ENCODE measurements around the gene HLA-DQB1.
"Not testable (repeated sequence)": the region's sequence is repeated elsewhere in the genome, so short reads cannot be mapped to it uniquely, and the experiment has no call there.

HLA-DQB1 gene

DNA sequence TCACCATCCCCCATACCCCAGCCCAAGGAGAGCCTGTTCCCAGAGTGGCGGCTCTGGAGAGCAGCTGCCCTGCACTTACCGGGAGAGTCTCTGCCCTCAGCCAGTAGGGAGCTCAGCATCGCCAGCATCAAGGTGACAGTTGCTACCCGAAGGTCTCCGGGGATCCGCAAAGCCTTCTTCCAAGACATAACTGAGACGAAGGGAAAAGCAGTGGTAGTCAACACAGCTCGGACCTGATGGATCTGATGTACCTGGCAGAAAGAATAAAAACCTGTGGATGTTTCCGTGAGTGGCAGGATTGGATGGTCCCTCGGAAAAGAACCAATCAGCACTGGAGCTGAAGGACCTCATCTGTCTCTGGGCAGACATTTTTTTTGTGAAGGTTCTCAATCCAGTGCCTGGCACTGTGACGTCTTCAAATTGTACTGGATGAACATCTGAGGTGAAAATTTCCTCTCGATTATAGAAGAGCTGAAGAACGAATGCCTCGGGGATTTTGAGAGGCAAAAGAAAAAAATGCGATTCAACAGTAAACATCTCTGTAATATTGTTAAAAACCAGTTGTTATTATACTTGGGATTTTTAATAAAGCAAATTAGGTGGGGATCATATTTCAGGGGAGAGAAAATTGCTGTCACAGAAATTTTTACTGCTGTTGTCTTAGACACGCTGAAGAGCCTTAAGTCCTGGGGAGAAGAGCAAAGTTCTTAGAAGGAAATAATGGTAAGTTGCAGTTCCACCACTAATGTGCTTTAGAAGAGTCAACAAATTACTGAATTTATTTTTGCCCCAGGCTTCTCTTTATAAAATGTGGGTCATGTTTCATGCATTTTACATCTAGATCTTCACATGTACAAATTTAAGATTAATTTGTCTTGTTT is at the start of gene HLA-DQB1:
Gene HLA-DQB1 (minus strand): TSS at position 238 of the 881 bp plus-strand sequence. CDS start 50 bp downstream, at position 188.
- Histone ChIP-seq H3K27ac (no peak within 1 kb of the TSS), H3K9ac (no peak within 1 kb of the TSS), H3K27me3 (peaks cover 4% of the 10 kb centered on the region), H3K4me1 (no peaks in the 10 kb centered on the region), H3K9me3 (no peaks in the 10 kb centered on the region), H3K4me2 (no peak within 1 kb of the TSS), H3K36me3 (no peaks in the 10 kb centered on the region), H4K20me1 (no peaks in the 10 kb centered on the region), H3K4me3 (peak within 1 kb of the TSS; percentile 49; the same call in 1 of the 2 replicates)
- no peak for TF ChIP-seq Cebpa-rat (IDR thresholded peaks at IDR 0.05)

DNA sequence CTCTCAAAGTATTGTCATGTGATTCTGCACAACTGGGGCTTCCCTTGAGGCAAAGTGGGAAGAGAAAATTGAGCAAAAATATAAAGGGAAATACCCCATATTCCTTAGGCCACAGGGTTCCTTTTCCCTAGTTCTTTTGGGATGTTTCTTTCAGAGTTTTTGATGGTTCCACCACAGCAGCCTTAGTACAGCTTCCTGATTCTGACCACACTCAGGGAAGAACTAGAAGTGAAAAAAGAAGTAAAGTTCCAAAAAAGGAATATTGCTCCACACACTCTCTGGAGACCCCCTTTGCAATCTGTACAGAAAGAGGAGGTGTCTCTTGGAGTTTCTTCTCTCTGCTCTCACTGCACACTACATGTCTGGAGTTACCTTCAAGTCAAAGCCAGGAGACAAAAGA is 46.8 kb upstream of the HLA-DQB1 start:
- Histone ChIP-seq H3K4me1 (no peaks in the 10 kb centered on the region), H3K36me3 (no peaks in the 10 kb centered on the region), H3K9me3 (no peaks in the 10 kb centered on the region), H4K20me1 (no peaks in the 10 kb centered on the region), H3K4me2 (no peak overlapping the region), H3K9ac (no peak overlapping the region), H3K27ac (no peak overlapping the region), H3K27me3 (no peaks in the 10 kb centered on the region), H3K4me3 (no peak overlapping the region)
- no peak for TF ChIP-seq Cebpa-rat (IDR thresholded peaks at IDR 0.05)

DNA sequence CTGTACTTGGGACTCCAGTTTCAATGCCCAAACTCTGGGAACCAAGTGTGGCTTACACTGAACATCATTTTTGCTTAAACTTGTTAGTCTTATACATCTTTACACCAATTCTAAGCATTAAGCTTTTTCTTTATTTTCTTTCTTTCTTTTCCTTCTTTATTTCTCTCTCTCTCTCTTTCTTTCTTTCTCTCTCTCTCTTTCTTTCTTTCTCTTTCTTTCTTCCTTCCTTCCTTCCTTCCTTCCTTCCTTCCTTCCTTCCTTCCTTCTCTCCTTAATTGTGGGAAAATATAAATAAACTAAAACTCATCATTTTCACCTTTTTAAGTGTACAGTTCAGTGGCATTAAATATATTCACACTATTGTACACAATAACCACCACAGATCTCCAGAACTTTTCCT is 43.2 kb upstream of the HLA-DQB1 start:
- no peaks in the 10 kb centered on the region for H3K4me1 ChIP-seq
- TF ChIP-seq Cebpa-rat (IDR thresholded peaks at IDR 0.05): no peak
- no peak overlapping the region for H3K9ac ChIP-seq
- no peaks in the 10 kb centered on the region for H3K9me3 ChIP-seq
- H4K20me1 ChIP-seq: no peaks in the 10 kb centered on the region
- no peaks in the 10 kb centered on the region for H3K36me3 ChIP-seq
- no peak overlapping the region for H3K27ac ChIP-seq
- H3K4me2 ChIP-seq: no peak overlapping the region
- H3K4me3 ChIP-seq: no peak overlapping the region
- no peaks in the 10 kb centered on the region for H3K27me3 ChIP-seq

DNA sequence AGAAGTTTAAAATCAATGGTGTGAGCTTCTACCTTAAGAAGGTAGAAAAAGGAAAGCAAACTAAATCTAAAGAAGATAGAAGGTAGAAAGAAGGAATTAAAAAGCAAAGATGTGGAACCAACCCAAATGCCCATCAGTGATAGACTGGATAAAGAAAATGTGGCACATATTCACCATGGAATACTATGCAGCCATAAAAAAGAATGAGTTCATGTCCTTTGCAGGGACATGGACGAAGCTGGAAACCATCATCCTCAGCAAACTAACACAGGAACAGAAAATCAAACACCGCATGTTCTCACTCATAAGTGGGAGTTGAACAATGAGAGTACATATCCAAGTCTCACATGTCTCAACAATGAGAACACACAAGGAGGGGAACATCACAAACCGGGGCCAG is 38.7 kb upstream of the HLA-DQB1 start:
- H3K4me3 ChIP-seq, H4K20me1 ChIP-seq, H3K4me2 ChIP-seq, H3K9ac ChIP-seq, H3K27me3 ChIP-seq, H3K36me3 ChIP-seq, H3K4me1 ChIP-seq, H3K27ac ChIP-seq, H3K9me3 ChIP-seq: not testable (repeated sequence)

DNA sequence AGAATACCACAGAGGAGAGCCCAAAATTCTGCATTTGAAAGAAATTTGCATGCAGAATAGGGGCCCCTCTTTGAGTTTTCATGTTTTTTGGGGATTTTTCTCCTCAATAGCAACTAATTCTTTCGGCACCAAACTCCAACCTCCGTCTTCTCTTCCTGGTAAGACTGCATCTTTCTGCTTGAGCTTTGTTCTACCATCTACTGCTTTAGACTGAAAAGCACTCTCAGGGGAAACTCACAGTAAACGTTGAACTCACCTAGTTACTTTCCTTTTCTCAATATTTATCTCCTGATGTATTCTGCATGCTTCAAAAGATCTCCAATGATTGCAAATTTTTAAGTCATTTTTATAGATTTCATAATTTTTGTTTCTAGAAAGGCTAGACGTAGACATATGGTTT is 36.9 kb upstream of the HLA-DQB1 start:
- H3K9ac ChIP-seq: no peak overlapping the region
- H4K20me1 ChIP-seq: no peaks in the 10 kb centered on the region
- no peak overlapping the region for H3K4me2 ChIP-seq

DNA sequence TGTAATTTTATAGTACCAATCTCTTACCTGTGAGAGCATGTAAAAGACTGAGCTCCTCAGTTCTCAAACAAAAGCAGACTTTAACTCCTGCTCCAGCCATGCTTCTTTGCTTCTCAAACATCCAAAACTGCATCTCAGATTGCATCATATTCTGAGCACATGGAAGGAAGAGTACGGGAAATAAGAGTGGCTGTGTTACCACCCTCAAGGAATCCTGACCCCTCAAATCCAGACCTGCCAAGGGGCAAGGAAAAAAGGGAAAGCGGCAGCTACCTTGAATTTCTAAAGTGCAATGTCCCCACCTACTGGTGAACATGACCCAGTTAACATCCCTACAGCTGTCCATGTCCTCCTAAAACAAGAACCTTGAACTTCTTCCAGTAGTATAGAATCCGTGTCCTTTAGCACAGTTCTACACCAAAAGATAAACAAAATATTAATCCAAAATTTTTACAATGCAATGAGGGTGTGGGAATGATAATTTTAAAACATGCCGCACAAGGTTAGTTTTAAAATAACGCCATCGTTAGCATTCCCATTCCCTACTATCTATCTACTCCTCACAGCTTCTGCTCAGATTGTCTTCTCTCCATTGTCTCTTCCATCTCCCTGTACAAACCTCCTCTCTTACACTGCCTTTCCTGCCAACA is 34.1 kb upstream of the HLA-DQB1 start:
- H3K9ac ChIP-seq: no peak overlapping the region
- TF ChIP-seq Cebpa-rat (IDR thresholded peaks at IDR 0.05): no peak
- H3K4me2 ChIP-seq: no peak overlapping the region
- H3K9me3 ChIP-seq: no peaks in the 10 kb centered on the region
- H3K4me1 ChIP-seq: no peaks in the 10 kb centered on the region
- H3K27me3 ChIP-seq: no peaks in the 10 kb centered on the region
- no peak overlapping the region for H3K27ac ChIP-seq
- no peak overlapping the region for H3K4me3 ChIP-seq
- H3K36me3 ChIP-seq: no peaks in the 10 kb centered on the region
- no peaks in the 10 kb centered on the region for H4K20me1 ChIP-seq

More for the DNA sequence above, 36.9 kb upstream of the HLA-DQB1 start:
- TF ChIP-seq Cebpa-rat (IDR thresholded peaks at IDR 0.05): no peak
- H3K4me1 ChIP-seq: no peaks in the 10 kb centered on the region
- H3K27ac ChIP-seq: no peak overlapping the region
- H3K27me3 ChIP-seq: no peaks in the 10 kb centered on the region
- H3K4me3 ChIP-seq: no peak overlapping the region
- no peaks in the 10 kb centered on the region for H3K9me3 ChIP-seq
- no peaks in the 10 kb centered on the region for H3K36me3 ChIP-seq

DNA sequence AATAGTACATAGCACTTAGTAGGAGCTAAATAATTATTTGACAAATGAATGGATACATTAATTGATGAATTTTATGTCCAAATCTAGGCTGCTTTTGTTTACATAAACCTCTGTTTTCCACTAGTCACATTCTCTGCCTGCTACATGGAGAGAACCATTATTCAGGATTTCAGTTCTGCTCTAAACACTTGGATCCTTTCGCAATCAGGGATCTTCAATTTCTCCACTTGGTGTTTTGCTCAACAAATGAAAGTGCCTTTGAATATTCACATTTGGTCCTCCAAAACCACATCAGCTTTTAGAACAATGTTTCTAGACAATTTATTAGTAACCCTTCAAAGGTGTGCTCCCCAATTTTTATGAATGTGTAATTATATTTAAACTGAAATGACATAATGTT is 30.6 kb upstream of the HLA-DQB1 start:
- TF ChIP-seq Cebpa-rat (IDR thresholded peaks at IDR 0.05): no peak
- no peak overlapping the region for H3K9ac ChIP-seq
- H3K9me3 ChIP-seq: no peaks in the 10 kb centered on the region
- H3K27me3 ChIP-seq: no peaks in the 10 kb centered on the region
- no peak overlapping the region for H3K27ac ChIP-seq
- H3K4me3 ChIP-seq: no peak overlapping the region
- H4K20me1 ChIP-seq: no peaks in the 10 kb centered on the region
- H3K36me3 ChIP-seq: no peaks in the 10 kb centered on the region
- no peak overlapping the region for H3K4me2 ChIP-seq
- H3K4me1 ChIP-seq: no peaks in the 10 kb centered on the region

DNA sequence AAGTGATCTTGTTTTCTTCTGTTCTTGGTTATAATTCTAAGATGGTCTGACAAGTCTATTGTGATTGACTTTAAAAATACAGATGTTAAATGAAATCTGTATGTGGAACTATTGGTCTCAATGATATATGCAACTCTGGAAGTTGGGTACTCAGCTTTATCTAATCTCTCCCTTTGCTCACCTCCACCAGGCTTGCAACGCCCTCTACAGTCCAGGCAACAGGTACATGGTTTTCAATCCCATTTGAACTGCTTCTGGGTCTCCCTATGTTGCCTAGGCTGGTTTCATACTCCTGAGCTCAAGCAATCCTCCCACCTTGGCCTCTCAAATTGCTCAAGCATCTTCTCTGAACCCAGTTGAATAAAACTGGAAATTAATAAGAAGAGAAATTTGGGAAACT is 25.6 kb upstream of the HLA-DQB1 start:
- TF ChIP-seq Cebpa-rat (IDR thresholded peaks at IDR 0.05): no peak
- Histone ChIP-seq H4K20me1 (no peaks in the 10 kb centered on the region), H3K9ac (no peak overlapping the region), H3K4me3 (no peak overlapping the region), H3K4me1 (no peaks in the 10 kb centered on the region), H3K27me3 (no peaks in the 10 kb centered on the region), H3K4me2 (no peak overlapping the region), H3K27ac (no peak overlapping the region), H3K36me3 (no peaks in the 10 kb centered on the region), H3K9me3 (no peaks in the 10 kb centered on the region)

DNA sequence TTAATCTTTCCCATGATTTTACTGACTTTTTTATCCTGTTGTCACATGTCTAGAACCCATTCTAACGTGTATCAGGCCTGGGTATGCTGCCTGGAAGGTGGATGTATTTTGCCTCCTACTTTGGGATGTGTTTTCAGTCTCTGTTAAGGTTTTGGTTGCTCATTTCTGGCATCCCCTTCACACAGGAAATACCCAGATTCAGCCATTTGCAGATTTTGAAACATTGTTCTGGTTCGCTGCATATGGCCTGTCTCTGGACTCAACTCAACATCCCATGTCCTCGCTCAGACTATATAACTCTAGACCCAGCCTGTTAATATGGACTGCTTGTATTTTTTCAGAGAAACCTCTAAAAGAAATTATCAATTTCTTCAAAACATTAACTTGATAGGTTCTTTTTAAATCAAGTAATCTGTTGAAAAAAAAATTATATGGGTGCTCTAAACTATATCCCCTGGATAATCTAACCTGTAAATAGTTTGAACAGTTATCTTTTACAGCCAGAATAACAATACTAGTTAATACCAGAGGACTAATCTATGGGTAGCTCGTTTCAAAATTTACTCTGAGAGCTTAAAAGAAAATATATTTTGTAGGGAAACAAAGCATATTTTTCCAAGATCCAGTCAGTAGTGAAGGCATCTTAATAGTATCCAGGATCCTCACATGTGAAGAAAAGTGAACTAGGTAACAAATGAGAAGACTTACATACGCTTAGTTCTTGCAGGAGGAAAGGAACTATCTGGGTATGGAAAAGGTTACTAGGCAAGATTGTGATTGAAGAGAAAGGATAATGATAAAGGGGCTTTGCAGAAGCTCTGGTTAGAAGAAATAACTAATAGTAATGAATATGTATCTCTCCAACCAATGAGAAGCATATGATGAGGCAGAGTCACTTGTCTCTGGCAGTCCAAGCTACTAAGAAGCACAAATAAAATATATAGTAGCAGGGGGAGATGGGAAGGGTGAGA is 23.4 kb upstream of the HLA-DQB1 start:
- Histone ChIP-seq H3K9ac (no peak overlapping the region), H3K4me3 (no peak overlapping the region), H3K4me1 (peaks cover 19% of the 10 kb centered on the region), H3K4me2 (no peak overlapping the region), H3K27me3 (no peaks in the 10 kb centered on the region), H4K20me1 (no peaks in the 10 kb centered on the region), H3K27ac (no peak overlapping the region), H3K9me3 (no peaks in the 10 kb centered on the region), H3K36me3 (no peaks in the 10 kb centered on the region)
- TF ChIP-seq Cebpa-rat (IDR thresholded peaks at IDR 0.05): no peak
